ENCODE measurements around the gene GOLT1A.

GOLT1A gene

DNA sequence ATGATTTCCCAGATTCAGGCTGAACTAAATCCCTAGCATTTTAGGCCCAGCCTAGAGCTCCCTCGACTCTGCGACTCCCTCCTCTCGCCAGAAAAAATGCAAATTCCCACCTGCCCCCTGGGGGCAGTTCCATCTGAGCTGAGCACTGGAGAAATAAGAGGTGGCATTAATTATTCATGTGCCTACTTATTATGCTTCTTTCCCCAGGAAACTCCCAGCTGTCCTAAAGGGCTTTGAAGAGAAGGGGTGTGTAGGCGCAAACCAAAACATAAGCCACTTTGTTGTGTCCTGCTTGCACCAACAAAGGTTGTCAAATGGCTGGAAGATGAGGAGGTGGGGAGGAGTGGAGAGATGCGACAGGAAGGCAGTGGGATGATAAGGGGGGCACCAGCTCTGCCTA is 41.4 kb upstream of the GOLT1A start:
- no peaks in the 10 kb centered on the region for H4K20me1 ChIP-seq (ENCODE audit: low read depth, low read length)
- H3K27me3 ChIP-seq (ENCODE audit: low read length) = no peaks in the 10 kb centered on the region
- H3K4me2 ChIP-seq (ENCODE audit: low read depth, low read length, poor library complexity, severe bottlenecking) = no peak overlapping the region
- no peak overlapping the region for H3K27ac ChIP-seq (ENCODE audit: low read depth, low read length)
- no peak overlapping the region for H3K4me3 ChIP-seq (ENCODE audit: insufficient read depth, low read length, poor library complexity, severe bottlenecking)
- H2AFZ ChIP-seq (ENCODE audit: low read depth, low read length, severe bottlenecking) = no peak overlapping the region
- H3K36me3 ChIP-seq (ENCODE audit: low read length) = no peaks in the 10 kb centered on the region
- no peak overlapping the region for H3K9ac ChIP-seq (ENCODE audit: low read length)
- no peak for TF ChIP-seq EZH2phosphoT487 (conservative IDR thresholded peaks at IDR 0.05; ENCODE audit: low read length)
- no peak for TF ChIP-seq CTCF (IDR thresholded peaks at IDR 0.05; ENCODE audit: insufficient read depth, low read length, poor library complexity, severe bottlenecking)
- H3K9me3 ChIP-seq (ENCODE audit: insufficient read depth, low read length) = no peaks in the 10 kb centered on the region
- H3K79me2 ChIP-seq (ENCODE audit: insufficient read depth, low read length) = no peaks in the 10 kb centered on the region
- no peaks in the 10 kb centered on the region for H3F3A ChIP-seq (ENCODE audit: insufficient read depth)
- no peaks in the 10 kb centered on the region for H3K9me2 ChIP-seq (replicated peaks; ENCODE audit: insufficient read depth, low read length)

DNA sequence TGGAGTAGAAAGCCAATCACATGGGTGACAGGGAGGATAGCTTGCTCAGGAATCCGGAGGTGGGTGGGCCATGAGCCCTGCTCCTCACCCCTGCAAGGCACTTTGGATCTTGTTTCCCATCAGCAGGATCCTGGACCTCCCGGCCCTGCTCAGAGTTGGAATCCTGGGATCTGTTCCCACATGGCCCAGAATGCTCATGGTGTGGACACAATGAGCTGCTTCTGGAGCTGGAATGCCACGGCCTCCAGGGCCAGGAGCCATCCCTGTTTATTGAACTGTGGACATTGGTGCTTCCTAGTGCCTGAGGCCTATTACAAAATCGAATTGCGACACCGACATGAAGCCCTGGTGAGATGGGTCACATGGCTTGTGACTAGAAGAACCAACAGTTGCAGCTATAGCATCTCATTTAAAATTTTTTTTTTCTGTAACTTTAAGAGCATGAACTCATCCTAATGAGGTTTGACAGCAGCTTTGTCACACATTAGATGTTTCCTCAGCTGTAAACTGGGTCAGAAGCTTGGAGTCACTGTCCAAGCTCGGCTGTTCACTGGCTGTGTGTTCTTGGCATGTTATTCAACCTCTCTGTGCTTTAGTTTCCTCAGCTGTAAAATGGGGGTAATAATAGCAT is 40.4 kb upstream of the GOLT1A start:
- Histone ChIP-seq H2AFZ (ENCODE audit: low read depth, low read length, severe bottlenecking) (no peak overlapping the region), H3K9ac (ENCODE audit: low read length) (no peak overlapping the region), H3K9me2 (replicated peaks; ENCODE audit: insufficient read depth, low read length) (no peaks in the 10 kb centered on the region), H3F3A (ENCODE audit: insufficient read depth) (no peaks in the 10 kb centered on the region), H3K4me2 (ENCODE audit: low read depth, low read length, poor library complexity, severe bottlenecking) (no peak overlapping the region), H3K36me3 (ENCODE audit: low read length) (no peaks in the 10 kb centered on the region), H3K27ac (ENCODE audit: low read depth, low read length) (no peak overlapping the region), H3K4me3 (ENCODE audit: insufficient read depth, low read length, poor library complexity, severe bottlenecking) (no peak overlapping the region), H3K27me3 (ENCODE audit: low read length) (no peaks in the 10 kb centered on the region), H4K20me1 (ENCODE audit: low read depth, low read length) (no peaks in the 10 kb centered on the region), H3K9me3 (ENCODE audit: insufficient read depth, low read length) (no peaks in the 10 kb centered on the region), H3K79me2 (ENCODE audit: insufficient read depth, low read length) (no peaks in the 10 kb centered on the region)
- TF ChIP-seq CTCF (IDR thresholded peaks at IDR 0.05; ENCODE audit: insufficient read depth, low read length, poor library complexity, severe bottlenecking) (no peak), EZH2phosphoT487 (conservative IDR thresholded peaks at IDR 0.05; ENCODE audit: low read length) (no peak)

DNA sequence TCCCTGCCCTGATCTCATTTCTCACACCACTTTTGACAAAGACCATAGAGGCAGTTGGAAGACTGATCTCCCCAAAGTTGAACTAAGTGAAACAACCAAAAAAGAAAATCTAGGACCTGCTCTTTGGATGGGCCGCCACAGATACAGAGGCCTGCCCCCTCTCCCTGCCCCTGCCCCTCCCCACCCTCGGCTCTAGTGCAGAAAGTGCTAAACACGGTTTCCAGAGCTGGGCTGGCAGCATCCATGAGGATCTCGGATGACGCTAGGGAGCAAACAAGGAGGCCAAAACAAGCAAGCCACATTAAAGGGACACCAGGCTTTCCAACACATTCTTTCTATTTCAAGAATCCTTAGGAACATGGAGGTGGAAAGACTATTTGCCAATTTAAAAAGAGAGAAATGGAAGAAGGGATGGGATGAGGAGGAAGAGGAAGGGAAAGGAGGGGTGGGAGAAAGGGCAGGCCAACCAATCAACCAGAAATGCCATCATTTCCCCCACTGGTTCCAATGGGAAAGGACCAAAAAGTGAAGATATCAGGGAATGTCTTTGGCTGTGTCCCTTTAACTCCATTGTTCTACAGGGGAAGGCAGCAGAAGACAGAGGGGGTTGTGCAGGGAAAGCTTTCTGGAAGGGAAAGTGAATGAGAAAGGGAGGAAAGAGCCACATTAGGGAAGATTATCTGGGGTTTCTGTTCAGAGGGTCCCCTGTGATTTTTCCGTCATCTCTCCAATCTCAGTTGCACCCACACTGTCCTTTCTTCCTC is 38.3 kb upstream of the GOLT1A start:
- Histone ChIP-seq H3K27ac (ENCODE audit: low read depth, low read length) (no peak overlapping the region), H2AFZ (ENCODE audit: low read depth, low read length, severe bottlenecking) (no peak overlapping the region), H3K36me3 (ENCODE audit: low read length) (no peaks in the 10 kb centered on the region), H3K9ac (ENCODE audit: low read length) (no peak overlapping the region), H4K20me1 (ENCODE audit: low read depth, low read length) (no peaks in the 10 kb centered on the region), H3K79me2 (ENCODE audit: insufficient read depth, low read length) (no peaks in the 10 kb centered on the region), H3K9me3 (ENCODE audit: insufficient read depth, low read length) (no peaks in the 10 kb centered on the region), H3K4me3 (ENCODE audit: insufficient read depth, low read length, poor library complexity, severe bottlenecking) (no peak overlapping the region), H3F3A (ENCODE audit: insufficient read depth) (no peaks in the 10 kb centered on the region), H3K27me3 (ENCODE audit: low read length) (no peaks in the 10 kb centered on the region), H3K4me2 (ENCODE audit: low read depth, low read length, poor library complexity, severe bottlenecking) (no peak overlapping the region), H3K9me2 (replicated peaks; ENCODE audit: insufficient read depth, low read length) (no peaks in the 10 kb centered on the region)
- no peak for TF ChIP-seq CTCF (IDR thresholded peaks at IDR 0.05; ENCODE audit: insufficient read depth, low read length, poor library complexity, severe bottlenecking)
- TF ChIP-seq EZH2phosphoT487 (conservative IDR thresholded peaks at IDR 0.05; ENCODE audit: low read length) = no peak
